Heart right ventricle (tissue), 16 donors: ENCODE results near the gene SEMA5A. TPM values are rescaled to one million over a fixed set of nuclear protein-coding genes. Genes with fewer than 3 reads are reported as not detected.

Source experiments
- ATAC-seq, 8 donors: fragments of 200-7000 bp; cut with Tn5 transposase; one replicate each; pipeline ENCODE4 v1.9.1; 2020; ENCODE audit warnings: mild to moderate bottlenecking in 8 of 8, moderate library complexity in 8 of 8, moderate number of reproducible peaks in 1 of 8
- DNase-seq, 2 donors: peaks; one replicate each; pipeline ENCODE4 v3.0.0-alpha.2; 2020
- H3K27ac ChIP-seq, 10 donors: fragments of 200-600 bp; sonication (generic) in 2 of 10; one replicate each; pipeline versions ENCODE4 v1.5.0 to v1.8.0; 2020 to 2022; ENCODE audit warnings: mild to moderate bottlenecking in 3 of 10
- H3K27me3 ChIP-seq, 7 donors: fragments of 200-600 bp; one replicate each; pipeline ENCODE4 v1.8.0; 2021 to 2022; ENCODE audit warnings: mild to moderate bottlenecking in 2 of 7
- H3K36me3 ChIP-seq, 9 donors: fragments of 200-600 bp; sonication (generic) in 1 of 9; one replicate each; pipeline versions ENCODE4 v1.5.0 to v1.8.0; 2020 to 2022; ENCODE audit warnings: mild to moderate bottlenecking in 2 of 9
- H3K4me1 ChIP-seq, 9 donors: fragments of 200-600 bp; sonication (generic) in 1 of 9; one replicate each; pipeline versions ENCODE4 v1.5.0 to v1.8.0; 2020 to 2022; ENCODE audit warnings: mild to moderate bottlenecking in 4 of 9
- H3K4me3 ChIP-seq, 10 donors: fragments of 200-600 bp; sonication (generic) in 2 of 10; one replicate each; pipeline versions ENCODE4 v1.5.0 to v1.8.0; 2020 to 2022; ENCODE audit warnings: mild to moderate bottlenecking in 7 of 10, moderate library complexity in 2 of 10
- H3K9me3 ChIP-seq, 11 donors: fragments of 200-600 bp in 10 of 11; sonication (generic) in 2 of 11; one replicate each; pipeline versions ENCODE4 v1.5.0 to v1.8.0; 2013 to 2022; ENCODE audit warnings: mild to moderate bottlenecking in 2 of 11, control low read depth in 1 of 11, moderate library complexity in 1 of 11
- WGBS, 2 donors: extraction: QIAGEN DNeasy Blood & Tissue Kit; methylation state at CpG; one replicate each; pipeline ENCODE4 v1.1.7; 2013; ENCODE audit warnings: inconsistent platforms in 1 of 2; 5-methylcytosine and 5-hydroxymethylcytosine counted together
- intact Hi-C, 10 donors: fragments of 100-400 bp; cut with DNase I; formaldehyde crosslinking; loops; one replicate each; pipeline versions ENCODE4 v1.11.1 to v1.14.2; 2022
- polyA plus RNA-seq, 2 donors: library from polyadenylated mRNA; stranded (reverse); fragments of 200-250 nt; gene quantifications; one replicate each; pipeline ENCODE4 v1.2.3, GENCODE V29; 2013
- total RNA-seq, 10 donors: library from RNA; stranded (reverse); fragmentation: NEBNext Ultra II Directional in 3 of 10; extraction: Animal tissue kit (Norgen Biotek cat#: 25700) in 3 of 10; gene quantifications; one replicate each; pipeline versions ENCODE4 v1.2.1 to v1.2.4, GENCODE V29; 2021 to 2023
- TF ChIP-seq, protein P1 (sequence below), 9 donors: fragments of 200-600 bp; sonication (generic) in 2 of 9; IDR thresholded peaks; one replicate each; pipeline versions ENCODE4 v1.5.0 to v1.8.0; 2021 to 2022; ENCODE audit warnings: antibody characterized with exemption in 9 of 9, mild to moderate bottlenecking in 5 of 9, moderate library complexity in 1 of 9
- donor health status: Arrhythmogenic right ventricular cardiomyopathy.
- donor health status: ischemic (EF 13 %, LVEDD 7.1; RV severe dilation, severe dysfunction).
- donor health status: healthy with polysubstance abuse.
- donor health status: DM: no; HTN: yes; CAD: no.
- donor health status: DM: no; HTN: no; CAD: no.
- donor health status: ischemic (EF 25% LVEDD 6.9; RV normal size, moderate dysfunction).
- donor health status: ischemic (EF 25% LVEDD 5.7; RV mildly dilated, moderate dysfunction).
- donor health status: healthy.
- donor health status: DM: yes; HTN: yes; CAD: no.
- donor health status: Ischemic cardiomyopathy.
- donor health status: ischemic (EF 35%, LVEDD 5.7; RV mildly dilated, moderate dysfunction).
- donor health status: nonischemic (EF 11% LVEDD 7.7; RV severe dilation, severe dysfunction).
- donor health status: DM: yes; HTN: yes; CAD: no.
- donor health status: PGD.
- donor health status: ischemic (EF 29% LVEDD 5.4; RV normal size, mild dysfunction).
- donor health status: nonischemic (EF 23%, LVEDD 6.1; RV moderate dilation, normal function).

Gene SEMA5A
- total and polyA plus RNA-seq, 12 donors = 1.9 to 71.5 (median 48.0) TPM

DNA sequence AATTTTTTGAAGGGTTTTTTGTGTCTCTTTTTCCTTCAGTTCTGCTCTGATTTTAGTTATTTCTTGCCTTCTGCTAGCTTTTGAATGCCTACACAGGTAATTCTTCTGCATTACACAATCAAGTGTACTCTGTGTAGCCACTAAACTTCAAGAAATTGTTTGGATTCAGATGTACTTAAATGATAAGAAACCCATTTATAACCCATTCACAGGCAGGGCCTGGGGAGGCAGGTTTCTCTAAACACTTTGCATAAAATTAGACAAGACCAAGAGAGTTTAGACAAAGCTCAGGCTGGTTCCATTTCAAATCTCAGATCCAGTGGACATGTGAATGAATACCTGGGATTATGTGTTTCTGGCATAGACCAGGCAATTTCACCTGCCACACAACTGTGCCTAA is 41.3 kb upstream of the SEMA5A start:
- TF ChIP-seq, protein P1, sequence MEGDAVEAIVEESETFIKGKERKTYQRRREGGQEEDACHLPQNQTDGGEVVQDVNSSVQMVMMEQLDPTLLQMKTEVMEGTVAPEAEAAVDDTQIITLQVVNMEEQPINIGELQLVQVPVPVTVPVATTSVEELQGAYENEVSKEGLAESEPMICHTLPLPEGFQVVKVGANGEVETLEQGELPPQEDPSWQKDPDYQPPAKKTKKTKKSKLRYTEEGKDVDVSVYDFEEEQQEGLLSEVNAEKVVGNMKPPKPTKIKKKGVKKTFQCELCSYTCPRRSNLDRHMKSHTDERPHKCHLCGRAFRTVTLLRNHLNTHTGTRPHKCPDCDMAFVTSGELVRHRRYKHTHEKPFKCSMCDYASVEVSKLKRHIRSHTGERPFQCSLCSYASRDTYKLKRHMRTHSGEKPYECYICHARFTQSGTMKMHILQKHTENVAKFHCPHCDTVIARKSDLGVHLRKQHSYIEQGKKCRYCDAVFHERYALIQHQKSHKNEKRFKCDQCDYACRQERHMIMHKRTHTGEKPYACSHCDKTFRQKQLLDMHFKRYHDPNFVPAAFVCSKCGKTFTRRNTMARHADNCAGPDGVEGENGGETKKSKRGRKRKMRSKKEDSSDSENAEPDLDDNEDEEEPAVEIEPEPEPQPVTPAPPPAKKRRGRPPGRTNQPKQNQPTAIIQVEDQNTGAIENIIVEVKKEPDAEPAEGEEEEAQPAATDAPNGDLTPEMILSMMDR (IDR thresholded peaks at IDR 0.05) = no peak
- intact Hi-C loops = no loop called here
- Histone ChIP-seq H3K27ac (no peak overlapping the region), H3K36me3 (no peaks in the 10 kb centered on the region), H3K27me3 (no peaks in the 10 kb centered on the region), H3K9me3 (peaks cover 0 to 3% (median 0%) of the 10 kb centered on the region in 11 donors), H3K4me1 (no peaks in the 10 kb centered on the region), H3K4me3 (no peak overlapping the region)
- no peak for ATAC-seq
- no peak for DNase-seq

DNA sequence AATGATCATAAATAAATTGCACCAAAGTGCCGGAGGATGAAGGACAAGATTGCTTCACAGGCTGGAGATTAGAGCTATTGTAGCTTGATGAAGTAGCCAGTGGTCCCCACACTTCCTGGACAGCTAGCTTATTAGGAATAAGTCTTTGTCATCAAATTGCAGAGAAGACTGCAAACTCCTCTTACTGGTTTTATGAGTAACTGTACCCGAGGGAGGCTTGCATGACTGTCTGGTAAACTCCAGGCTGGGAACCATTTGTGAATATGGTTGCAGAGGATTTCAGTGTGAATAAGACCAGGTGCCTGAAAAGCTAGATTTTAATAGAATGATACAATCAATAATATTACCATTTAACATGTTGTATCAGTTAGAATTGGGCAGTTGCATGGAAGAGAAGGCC is 36.5 kb upstream of the SEMA5A start:
- Histone ChIP-seq H3K4me3 (no peak overlapping the region), H3K27ac (no peak overlapping the region), H3K36me3 (no peaks in the 10 kb centered on the region), H3K9me3 (peaks cover 0 to 11% (median 0%) of the 10 kb centered on the region in 11 donors), H3K27me3 (no peaks in the 10 kb centered on the region), H3K4me1 (no peaks in the 10 kb centered on the region)
- WGBS, 2 donors = 81 to 87% methylated on average over 2 of the region's 2 CpGs
- TF ChIP-seq, protein P1 (IDR thresholded peaks at IDR 0.05) = no peak
- ATAC-seq = no peak
- intact Hi-C loops = no loop called here
- no peak for DNase-seq

DNA sequence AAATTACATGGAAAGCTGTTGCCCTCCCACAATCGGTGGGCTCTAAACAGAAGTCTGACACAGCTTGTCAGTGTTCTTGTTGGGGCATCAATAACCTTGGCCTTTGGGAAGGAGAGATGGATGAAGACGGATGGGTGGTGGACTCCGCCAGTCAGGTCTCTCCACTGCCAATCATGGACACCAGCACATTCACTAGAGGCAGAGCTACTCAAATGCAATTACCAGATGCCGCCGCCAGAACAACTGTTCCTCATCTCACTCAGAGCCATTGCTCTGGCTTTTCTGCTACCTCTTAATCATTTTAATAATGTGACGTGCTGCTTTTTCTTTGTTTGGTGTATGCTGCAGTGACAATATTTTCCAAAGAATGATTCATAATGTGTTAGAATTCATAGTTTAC is 27.9 kb upstream of the SEMA5A start:
- ATAC-seq (no peak), DNase-seq (no peak)
- Histone ChIP-seq H3K4me3 (no peak overlapping the region), H3K27me3 (no peaks in the 10 kb centered on the region), H3K9me3 (peaks cover 0 to 13% (median 0%) of the 10 kb centered on the region in 11 donors), H3K27ac (no peak overlapping the region), H3K4me1 (no peaks in the 10 kb centered on the region), H3K36me3 (no peaks in the 10 kb centered on the region)
- TF ChIP-seq, protein P1 (IDR thresholded peaks at IDR 0.05) = no peak
- WGBS, 2 donors = 93 to 96% methylated on average over 6 of the region's 6 CpGs
- intact Hi-C loops = no loop called here

DNA sequence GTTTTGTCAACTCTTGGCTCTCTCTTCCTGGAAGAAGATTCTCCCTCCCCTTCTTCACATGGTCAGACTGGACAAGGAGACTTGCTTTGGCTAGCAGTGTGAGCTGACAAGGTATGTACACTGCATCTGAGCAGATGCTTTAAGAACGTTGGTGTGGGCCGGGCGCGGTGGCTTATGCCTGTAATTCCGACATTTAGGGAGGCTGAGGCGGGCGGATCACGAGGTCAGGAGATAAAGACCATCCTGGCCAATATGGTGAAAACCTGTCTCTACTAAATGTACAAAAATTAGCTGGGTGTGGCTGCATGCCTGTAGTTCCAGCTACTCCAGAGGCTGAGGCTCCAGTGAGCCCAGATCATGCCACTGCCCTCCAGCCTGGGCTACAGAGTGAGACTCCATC is 26.4 kb upstream of the SEMA5A start:
- TF ChIP-seq, protein P1 (IDR thresholded peaks at IDR 0.05) = no peak
- no peaks in the 10 kb centered on the region for H3K36me3 ChIP-seq
- H3K9me3 ChIP-seq = peaks cover 0 to 6% (median 0%) of the 10 kb centered on the region in 11 donors
- intact Hi-C loops = no loop called here
- H3K4me1 ChIP-seq = no peaks in the 10 kb centered on the region
- DNase-seq (no peak), ATAC-seq (no peak)
- H3K27me3 ChIP-seq = no peaks in the 10 kb centered on the region
- WGBS, 2 donors = 89 to 94% methylated on average over 8 of the region's 8 CpGs
- no peak overlapping the region for H3K27ac ChIP-seq
- no peak overlapping the region for H3K4me3 ChIP-seq
